ENCODE data around the gene GANAB.
"Not testable (repeated sequence)": the region's sequence is repeated elsewhere in the genome, so short reads cannot be mapped to it uniquely, and the experiment has no call there.

Gene GANAB

DNA sequence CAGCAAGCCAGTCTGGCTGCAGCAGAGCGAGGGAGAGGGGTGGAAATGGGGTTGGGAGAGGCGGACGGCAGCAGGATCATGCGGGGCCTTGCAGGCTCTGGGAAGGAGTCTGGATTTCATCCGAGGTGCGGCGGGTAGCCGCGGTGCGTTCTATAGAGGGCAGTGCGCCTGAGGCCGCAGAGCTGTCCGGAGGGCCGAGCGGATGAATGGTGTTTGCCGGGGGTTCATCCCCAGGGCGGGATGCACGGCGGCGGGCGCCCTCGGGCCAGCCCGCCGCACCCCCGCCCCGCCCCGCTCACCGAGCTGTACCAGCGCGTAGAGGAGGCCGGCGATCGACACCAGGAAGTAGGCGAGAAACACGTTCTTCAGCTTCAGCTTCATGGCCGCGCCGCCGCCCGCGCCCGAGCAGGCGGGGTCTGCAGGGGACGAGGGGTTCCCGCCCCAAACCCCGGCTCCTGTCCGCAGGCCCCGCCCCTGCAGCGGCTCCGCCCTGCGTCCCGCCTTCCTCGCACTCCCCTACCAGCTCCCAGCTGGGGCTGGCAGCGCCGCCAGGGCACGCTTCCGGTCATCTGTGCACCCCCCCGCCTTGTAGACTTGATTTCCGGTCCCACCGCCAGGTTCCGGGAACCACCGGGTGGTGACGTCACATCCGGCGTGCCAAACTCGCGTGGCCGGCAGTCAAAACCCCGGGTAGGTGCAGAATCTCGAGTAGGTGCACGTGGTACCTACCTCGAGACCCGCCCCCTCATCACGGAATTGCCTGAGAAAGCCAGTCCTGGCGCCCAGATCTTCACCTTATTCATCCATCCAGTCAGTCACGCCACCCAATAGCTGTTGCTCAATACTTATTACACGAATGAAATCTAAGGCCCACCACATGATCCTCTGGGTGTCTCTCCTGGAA lies 24.6 kb downstream of the GANAB start, which contains the start of gene B3GAT3:
Gene B3GAT3, minus strand, starts transcription at position 420 of the 904 bp plus-strand sequence. Its CDS starts 39 bp downstream, at position 381.
- peak; percentile 94 for DNase-seq (ENCODE audit: low read depth)

- DNase-seq (ENCODE audit: low read depth) = no peak
These were observed 25.3 kb downstream of the GANAB start for GRCh38 chr11:62621027-62621566.

DNA sequence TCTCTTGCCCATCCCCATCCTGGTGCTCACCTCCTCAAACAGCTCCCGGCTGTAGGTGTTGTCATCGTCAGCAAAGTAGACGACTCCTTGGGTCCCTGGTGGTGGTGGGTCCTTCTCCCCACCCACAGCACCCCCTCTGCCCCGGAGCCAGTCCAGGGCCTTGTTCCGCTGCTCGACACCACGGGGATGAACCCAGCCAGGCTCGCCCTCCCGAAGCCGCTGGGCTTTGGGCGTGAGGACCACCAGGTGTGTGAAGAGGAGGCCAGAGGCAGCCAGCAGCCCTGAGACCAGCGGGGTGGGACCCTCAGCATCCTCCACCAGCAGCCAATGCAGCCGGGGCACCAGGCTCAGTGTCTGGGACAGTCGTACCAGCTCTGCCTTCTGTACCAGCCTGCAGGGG lies 29.5 kb downstream of the GANAB start:
- not testable (repeated sequence) for DNase-seq (ENCODE audit: low read depth)

DNA sequence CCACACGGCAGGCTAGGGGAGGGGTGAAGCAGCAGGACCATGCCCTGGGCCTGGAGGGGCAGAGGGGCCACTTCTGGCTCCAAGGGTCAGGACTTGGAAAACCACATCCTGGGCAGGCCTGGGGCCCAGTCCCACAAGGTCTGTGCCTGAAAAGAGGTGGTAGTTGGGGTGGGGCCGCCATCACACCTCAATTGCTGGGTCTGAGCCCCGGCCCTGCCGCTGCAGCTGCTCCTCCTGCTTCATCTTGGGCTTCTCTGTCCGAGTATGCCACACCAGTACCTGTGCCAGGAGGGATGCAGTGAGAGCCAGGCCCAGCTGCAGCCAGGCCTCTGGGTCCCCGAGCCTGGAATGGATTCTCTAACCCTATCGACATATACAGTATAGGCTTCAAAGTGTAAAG lies 30.9 kb downstream of the GANAB start:
- no peak for DNase-seq (ENCODE audit: low read depth)

- DNase-seq (ENCODE audit: low read depth) = no peak
These were observed 32.1 kb downstream of the GANAB start for GRCh38 chr11:62614275-62614674.

- DNase-seq (ENCODE audit: low read depth) = no peak
These were observed 33.1 kb downstream of the GANAB start for GRCh38 chr11:62613291-62613778.

DNA sequence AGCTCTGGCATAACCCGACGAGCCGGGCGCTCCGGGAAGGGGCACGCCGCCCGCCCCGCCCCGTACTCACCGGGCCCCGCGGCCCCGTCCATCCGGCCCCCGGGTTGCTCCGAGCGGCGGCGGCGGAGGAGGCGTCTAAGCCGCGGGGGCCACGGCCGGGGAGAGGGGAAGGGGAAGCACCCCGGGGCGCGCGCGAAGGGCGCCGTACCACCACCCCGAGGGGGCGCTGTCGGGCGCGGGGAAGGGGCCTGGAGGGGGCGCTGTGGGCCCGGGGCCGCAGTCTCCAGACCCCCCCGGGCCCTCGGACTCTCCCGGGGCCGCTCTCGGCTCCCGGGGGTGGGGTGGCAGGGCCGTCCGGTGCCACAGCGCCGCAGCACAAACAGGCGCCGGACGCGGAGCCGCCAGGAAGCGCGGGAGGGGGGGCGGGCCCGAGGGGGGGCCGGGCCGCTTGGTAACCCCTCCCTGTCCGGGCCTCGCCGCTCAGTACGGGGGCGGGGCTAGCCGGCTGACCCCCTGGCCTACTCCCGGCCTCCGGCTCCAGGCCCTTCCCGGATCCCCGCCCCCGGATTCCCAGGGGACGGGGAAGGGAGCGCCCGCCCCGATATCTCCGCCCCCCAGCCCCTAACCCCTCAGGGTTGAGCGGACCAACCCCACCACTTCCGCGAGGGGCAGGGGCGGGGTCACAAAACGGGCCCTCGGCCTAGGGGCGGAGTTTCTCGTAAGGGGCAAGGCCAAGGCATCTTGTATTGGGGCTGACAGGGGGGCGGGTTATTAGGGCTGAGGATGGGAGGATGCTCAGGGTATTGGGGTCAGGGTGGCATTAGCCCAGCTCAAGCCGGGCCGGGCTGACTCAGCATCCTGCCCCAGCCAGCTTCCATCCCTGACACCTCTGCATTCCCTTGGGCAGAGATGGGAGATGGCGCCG lies 33.8 kb downstream of the GANAB start, which contains the start of the genes EML3 and ROM1:
Gene EML3, minus strand, starts transcription at position 410 of the 925 bp plus-strand sequence. Its CDS starts 318 bp downstream, at position 92.
Gene ROM1, plus strand, starts transcription at position 892 of the 925 bp plus-strand sequence. Its CDS starts 25 bp downstream, at position 917.
- DNase-seq (ENCODE audit: low read depth) = peak; percentile 75

- no peak for DNase-seq (ENCODE audit: low read depth)
These were observed 34.6 kb downstream of the GANAB start for GRCh38 chr11:62611705-62612365.

GRCh38 chr11:62610814-62611704 lies 35.4 kb downstream of the GANAB start:
- no peak for DNase-seq (ENCODE audit: low read depth)

GRCh38 chr11:62610403-62610802 lies 36.0 kb downstream of the GANAB start:
- no peak for DNase-seq (ENCODE audit: low read depth)

DNA sequence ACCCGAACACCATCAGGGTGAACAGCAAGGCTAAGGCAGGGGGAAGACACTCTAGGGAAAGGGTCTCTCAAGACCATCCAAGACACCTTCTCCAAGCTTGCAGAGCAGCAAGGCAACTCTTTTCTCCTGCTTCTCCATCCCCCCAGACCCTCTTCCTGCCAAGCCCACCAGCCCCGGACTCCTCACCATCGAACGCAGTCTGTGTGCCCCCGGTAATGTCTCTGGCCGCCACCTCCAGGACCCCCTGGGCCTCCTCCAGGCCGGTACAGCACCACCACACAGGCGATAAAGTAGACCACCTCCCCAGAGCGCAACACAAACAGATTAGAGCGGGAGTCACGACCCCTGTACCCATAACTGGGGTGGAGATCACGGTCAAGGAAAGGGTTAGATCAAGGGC lies 37.6 kb downstream of the GANAB start:
- DNase-seq (ENCODE audit: low read depth) = no peak

- DNase-seq (ENCODE audit: low read depth) = no peak
These were observed 38.7 kb downstream of the GANAB start for GRCh38 chr11:62607714-62608113.

DNA sequence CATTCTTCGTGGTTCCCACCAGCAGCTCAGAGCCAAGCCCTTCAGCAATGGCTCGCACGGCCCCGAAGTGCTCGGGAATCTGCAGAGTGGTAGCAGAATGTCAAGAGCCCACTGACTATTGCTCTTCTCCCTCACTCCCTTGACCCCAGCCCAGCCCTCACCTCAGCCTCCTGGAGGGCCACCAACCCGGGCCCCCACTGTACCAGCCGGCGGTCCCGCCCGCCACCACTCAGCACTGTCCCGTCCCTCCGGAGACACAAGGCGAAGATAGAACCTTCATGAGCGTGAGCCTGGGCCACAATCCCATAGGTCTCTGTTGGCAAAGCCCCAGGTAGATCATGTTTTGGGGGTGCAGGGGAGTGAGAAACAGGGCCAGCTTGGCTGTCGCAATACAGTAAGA lies 40.5 kb downstream of the GANAB start:
- DNase-seq (ENCODE audit: low read depth) = no peak

DNA sequence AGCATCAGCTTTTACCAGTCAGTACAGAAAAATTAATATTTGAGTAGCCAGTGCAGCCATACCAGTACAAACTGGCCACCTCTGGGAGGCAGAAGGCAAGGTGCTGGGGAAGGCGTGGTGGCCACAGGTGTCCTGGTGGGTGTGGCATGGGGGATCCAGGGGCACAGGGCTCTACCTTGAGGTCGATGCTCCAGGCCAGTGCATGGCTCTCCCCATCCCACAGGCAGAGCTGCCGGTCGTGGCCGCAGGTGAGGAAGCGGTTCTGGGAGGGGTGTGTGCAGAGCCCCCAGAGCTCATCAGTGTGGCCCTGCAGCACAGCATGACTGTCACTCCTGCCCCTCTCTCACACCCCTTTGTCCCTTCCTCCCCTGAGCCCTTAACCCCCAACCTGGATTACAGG lies 40.9 kb downstream of the GANAB start:
- DNase-seq (ENCODE audit: low read depth) = no peak

DNA sequence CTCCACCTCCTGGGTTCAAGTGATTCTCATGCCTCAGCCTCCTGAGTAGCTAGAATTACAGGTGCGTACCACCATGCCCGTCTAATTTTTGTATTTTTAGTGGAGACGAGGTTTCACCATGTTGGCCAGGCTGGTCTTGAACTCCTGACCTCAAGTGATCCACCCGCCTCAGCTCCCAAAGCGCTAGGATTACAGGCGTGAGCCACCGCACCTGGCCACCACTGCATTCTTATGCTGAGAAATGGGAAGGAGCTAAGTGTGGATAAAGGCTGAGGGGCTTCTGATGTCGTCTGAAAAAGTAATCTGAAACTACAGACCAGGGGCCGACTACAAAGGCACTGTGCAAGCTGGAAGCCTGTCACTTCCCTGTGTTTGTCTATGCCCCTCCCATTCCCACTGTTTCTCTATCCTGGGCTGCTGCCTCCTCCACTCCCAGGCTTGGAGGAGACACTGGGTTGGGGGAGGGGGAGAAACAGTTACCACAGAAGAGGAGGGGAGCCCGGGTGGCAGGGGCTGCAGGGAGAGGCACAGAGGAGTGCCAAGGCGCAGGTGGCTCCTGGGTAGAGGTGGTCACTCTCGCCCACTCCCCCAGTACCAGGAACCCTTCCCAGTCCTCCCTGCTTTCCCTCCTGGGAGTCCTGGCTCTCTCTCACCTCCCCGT lies 41.8 kb downstream of the GANAB start:
- no peak for DNase-seq (ENCODE audit: low read depth)

- no peak for DNase-seq (ENCODE audit: low read depth)
These were observed 42.6 kb downstream of the GANAB start for GRCh38 chr11:62603776-62604299.

- no peak for DNase-seq (ENCODE audit: low read depth)
These were observed 43.4 kb downstream of the GANAB start for GRCh38 chr11:62603072-62603408.

GRCh38 chr11:62602141-62603071 lies 44.0 kb downstream of the GANAB start:
- DNase-seq (ENCODE audit: low read depth) = no peak

Measured in T follicular helper cell (primary cell).